B cell (primary cell): ENCODE results near the gene SEMA6D. TPM values are rescaled to one million over a fixed set of nuclear protein-coding genes. Genes with fewer than 3 reads are reported as not detected.

Experiments
- ATAC-seq: fragments of 200-7000 bp; cut with Tn5 transposase; one replicate; pipeline ENCODE4 v1.10.0; 2021; ENCODE audit warnings: low read depth, mild to moderate bottlenecking, moderate number of reproducible peaks, moderate library complexity
- CTCF ChIA-PET: fragments of 350-600 bp; sonication (Branson Sonifier 250); formaldehyde crosslinking; loops from one replicate; lab custom pipeline; 2021; ENCODE audit warnings: antibody characterized with exemption, inconsistent platforms; lab: Charles Lee
- POLR2A ChIA-PET: fragments of 350-600 bp; sonication (Branson Sonifier 250); formaldehyde crosslinking; loops from one replicate; lab custom pipeline; 2021; ENCODE audit warnings: antibody characterized with exemption; lab: Charles Lee
- DNase-seq: peaks from one replicate; pipeline ENCODE4 v3.0.0; 2013
- H2AFZ ChIP-seq: 2 replicates; pipeline ENCODE4 v1.6.1; 2012; ENCODE audit warnings: mild to moderate bottlenecking, low read depth, low read length; ENCODE audit not compliant: insufficient read depth, poor library complexity, severe bottlenecking
- H3K27ac ChIP-seq, 2 donors: 1 replicate in 1 of 2; 2 replicates in 1 of 2; pipeline ENCODE4 v1.5.1; 2012 to 2013; ENCODE audit warnings: low read length in 2 of 2, mild to moderate bottlenecking in 2 of 2, moderate library complexity in 1 of 2
- H3K27me3 ChIP-seq, 4 experiments: fragments of 200-600 bp in 1 of 4; sonication (generic) in 1 of 4; replicated peaks in 1 of 4; 1 replicate in 2 of 4; 2 replicates in 2 of 4; pipeline versions ENCODE4 v1.6.1 to v1.7.0; 2013 to 2016; ENCODE audit warnings: low read length in 3 of 4, mild to moderate bottlenecking in 2 of 4, mixed read lengths in 1 of 4, moderate library complexity in 1 of 4; ENCODE audit not compliant: insufficient read depth in 4 of 4, control insufficient read depth in 3 of 4; ENCODE audit errors: control extremely low read depth in 1 of 4
- H3K36me3 ChIP-seq, 2 experiments: replicated peaks in 1 of 2; 1 replicate in 1 of 2; 2 replicates in 1 of 2; pipeline versions ENCODE4 v1.6.1 to v1.7.1; 2013; ENCODE audit warnings: low read length in 1 of 2; ENCODE audit not compliant: insufficient read depth in 2 of 2, control insufficient read depth in 1 of 2; ENCODE audit errors: control extremely low read depth in 1 of 2, extremely low read depth in 1 of 2
- H3K4me1 ChIP-seq, 2 donors: fragments of 200-600 bp in 1 of 2; sonication (generic) in 1 of 2; 1 replicate in 1 of 2; 2 replicates in 1 of 2; pipeline versions ENCODE4 v1.5.1 to v1.6.1; 2013 to 2017; ENCODE audit warnings: low read length in 2 of 2; ENCODE audit not compliant: control insufficient read depth in 2 of 2, insufficient read depth in 2 of 2
- H3K4me2 ChIP-seq: replicated peaks from 2 replicates; pipeline ENCODE3; 2012; ENCODE audit warnings: mild to moderate bottlenecking, low read depth, low read length; ENCODE audit not compliant: poor library complexity, severe bottlenecking
- H3K4me3 ChIP-seq, 5 experiments: fragments of 200-600 bp in 1 of 5; sonication (generic) in 1 of 5; 1 replicate in 3 of 5; 2 replicates in 2 of 5; pipeline versions ENCODE4 v1.5.1 to v1.7.0; 2011 to 2016; ENCODE audit warnings: low read length in 4 of 5, mild to moderate bottlenecking in 4 of 5, low read depth in 2 of 5, control low read depth in 1 of 5, moderate library complexity in 1 of 5; ENCODE audit not compliant: insufficient read depth in 1 of 5; ENCODE audit errors: control extremely low read depth in 1 of 5, extremely low read depth in 1 of 5
- H3K79me2 ChIP-seq: fragments of 200-600 bp; sonication (generic); one replicate; pipeline ENCODE4 v1.6.0; 2016; ENCODE audit warnings: low read length; ENCODE audit not compliant: control insufficient read depth, insufficient read depth
- H3K9ac ChIP-seq: fragments of 200-600 bp; sonication (generic); 2 replicates; pipeline ENCODE4 v1.6.1; 2017; ENCODE audit warnings: mild to moderate bottlenecking, low read length, moderate library complexity
- H3K9me3 ChIP-seq, 3 donors: one replicate each; pipeline versions ENCODE4 v1.6.1 to v1.7.1; 2013; ENCODE audit warnings: low read length in 2 of 3; ENCODE audit not compliant: control insufficient read depth in 2 of 3, insufficient read depth in 1 of 3; ENCODE audit errors: control extremely low read depth in 1 of 3
- H4K20me1 ChIP-seq: 2 replicates; pipeline ENCODE4 v1.6.0; 2012; ENCODE audit warnings: mild to moderate bottlenecking, low read length; ENCODE audit not compliant: insufficient read depth, control insufficient read depth, poor library complexity, severe bottlenecking
- H3K27ac Mint-ChIP-seq: one replicate; pipeline ENCODE4 v1.8.0; 2021; ENCODE audit warnings: mixed read lengths
- H3K27me3 Mint-ChIP-seq: one replicate; pipeline ENCODE4 v1.8.0; 2021; ENCODE audit warnings: mixed read lengths
- H3K4me1 Mint-ChIP-seq: one replicate; pipeline ENCODE4 v1.8.0; 2021; ENCODE audit warnings: mixed read lengths
- H3K4me3 Mint-ChIP-seq: one replicate; pipeline ENCODE4 v1.8.0; 2021; ENCODE audit warnings: mixed read lengths
- H3K9me3 Mint-ChIP-seq: one replicate; pipeline ENCODE4 v1.8.0; 2022; ENCODE audit warnings: mixed read lengths; ENCODE audit not compliant: insufficient read depth
- EZH2 ChIP-seq: IDR thresholded peaks from 2 replicates; pipeline ENCODE4 v1.6.1; 2012; ENCODE audit warnings: borderline replicate concordance, low read depth, mild to moderate bottlenecking, moderate library complexity, low read length; ENCODE audit not compliant: insufficient read depth, poor library complexity, severe bottlenecking
- WGBS: methylation state at CpG from one replicate; pipeline ENCODE4 v1.1.5; 2013; ENCODE audit warnings: missing lambda C conversion rate; ENCODE audit not compliant: insufficient coverage; 5-methylcytosine and 5-hydroxymethylcytosine counted together
- intact Hi-C: fragments of 100-400 bp; cut with micrococcal nuclease; formaldehyde crosslinking; loops from one replicate; pipeline ENCODE4 v1.10.0; 2022
- polyA plus RNA-seq: library from polyadenylated mRNA; depleted of rRNA; stranded (reverse); fragments of >200 nt; gene quantifications from 2 replicates; pipeline ENCODE4 v1.2.3, GENCODE V29; 2012
- total RNA-seq, 2 donors: library from RNA; stranded (reverse); fragments of 120-200 nt in 1 of 2; gene quantifications; 1 replicate in 1 of 2; 2 replicates in 1 of 2; pipeline versions ENCODE4 v1.2.3 to v1.2.4, GENCODE V29; 2013 to 2022
- TF ChIP-seq, protein P1 (sequence below): fragments of 200-600 bp; IDR thresholded peaks from one replicate; pipeline ENCODE4 v1.8.0; 2022; ENCODE audit warnings: antibody characterized with exemption, mild to moderate bottlenecking

Gene SEMA6D
- total and polyA plus RNA-seq, 2 donors (not counting 1 experiment from before 2014, with no cell fraction given) = not detected

DNA sequence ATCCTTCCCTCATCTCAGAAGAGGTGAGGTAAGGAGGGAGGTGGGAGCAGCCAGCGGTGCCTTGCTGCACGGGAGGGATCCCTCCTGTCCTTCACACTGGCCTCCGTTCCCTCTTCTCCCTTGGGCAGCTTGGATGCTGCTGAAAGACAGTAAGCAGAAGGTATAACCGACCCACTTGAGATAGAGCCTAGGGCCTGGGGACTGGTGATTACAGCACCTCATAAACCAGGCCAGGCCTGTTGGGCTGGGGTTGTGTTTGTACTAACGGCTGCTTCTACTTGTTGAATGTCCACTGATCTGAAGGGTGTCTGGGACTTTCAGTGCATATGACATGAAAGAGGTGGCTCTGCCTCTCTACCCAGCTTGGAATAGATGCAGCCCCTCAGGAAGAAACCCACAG lies 25.0 kb downstream of the SEMA6D start:
- Mint-ChIP-seq H3K27ac (no peak overlapping the region), H3K4me1 (no peaks in the 10 kb centered on the region), H3K4me3 (no peak overlapping the region), H3K27me3 (peaks cover 4% of the 10 kb centered on the region), H3K9me3 (peaks cover 3% of the 10 kb centered on the region)
- no peak overlapping the region for H2AFZ ChIP-seq
- no peak overlapping the region for H3K9ac ChIP-seq
- no peak for DNase-seq
- H4K20me1 ChIP-seq = no peaks in the 10 kb centered on the region
- no peak overlapping the region for H3K4me3 ChIP-seq
- intact Hi-C loops = no loop called here
- TF ChIP-seq, protein P1, sequence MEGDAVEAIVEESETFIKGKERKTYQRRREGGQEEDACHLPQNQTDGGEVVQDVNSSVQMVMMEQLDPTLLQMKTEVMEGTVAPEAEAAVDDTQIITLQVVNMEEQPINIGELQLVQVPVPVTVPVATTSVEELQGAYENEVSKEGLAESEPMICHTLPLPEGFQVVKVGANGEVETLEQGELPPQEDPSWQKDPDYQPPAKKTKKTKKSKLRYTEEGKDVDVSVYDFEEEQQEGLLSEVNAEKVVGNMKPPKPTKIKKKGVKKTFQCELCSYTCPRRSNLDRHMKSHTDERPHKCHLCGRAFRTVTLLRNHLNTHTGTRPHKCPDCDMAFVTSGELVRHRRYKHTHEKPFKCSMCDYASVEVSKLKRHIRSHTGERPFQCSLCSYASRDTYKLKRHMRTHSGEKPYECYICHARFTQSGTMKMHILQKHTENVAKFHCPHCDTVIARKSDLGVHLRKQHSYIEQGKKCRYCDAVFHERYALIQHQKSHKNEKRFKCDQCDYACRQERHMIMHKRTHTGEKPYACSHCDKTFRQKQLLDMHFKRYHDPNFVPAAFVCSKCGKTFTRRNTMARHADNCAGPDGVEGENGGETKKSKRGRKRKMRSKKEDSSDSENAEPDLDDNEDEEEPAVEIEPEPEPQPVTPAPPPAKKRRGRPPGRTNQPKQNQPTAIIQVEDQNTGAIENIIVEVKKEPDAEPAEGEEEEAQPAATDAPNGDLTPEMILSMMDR = no peak
- no peak for TF ChIP-seq EZH2
- WGBS = 90% methylated on average over 2 of the region's 5 CpGs
- CTCF ChIA-PET = no interaction called here
- POLR2A ChIA-PET = no interaction called here
- no peaks in the 10 kb centered on the region for H3K36me3 ChIP-seq
- no peak overlapping the region for H3K4me2 ChIP-seq
- H3K4me1 ChIP-seq = no peaks in the 10 kb centered on the region
- H3K27ac ChIP-seq = no peak overlapping the region
- H3K27me3 ChIP-seq = no peaks in the 10 kb centered on the region
- no peaks in the 10 kb centered on the region for H3K9me3 ChIP-seq
- no peak for ATAC-seq
- H3K79me2 ChIP-seq = no peaks in the 10 kb centered on the region

DNA sequence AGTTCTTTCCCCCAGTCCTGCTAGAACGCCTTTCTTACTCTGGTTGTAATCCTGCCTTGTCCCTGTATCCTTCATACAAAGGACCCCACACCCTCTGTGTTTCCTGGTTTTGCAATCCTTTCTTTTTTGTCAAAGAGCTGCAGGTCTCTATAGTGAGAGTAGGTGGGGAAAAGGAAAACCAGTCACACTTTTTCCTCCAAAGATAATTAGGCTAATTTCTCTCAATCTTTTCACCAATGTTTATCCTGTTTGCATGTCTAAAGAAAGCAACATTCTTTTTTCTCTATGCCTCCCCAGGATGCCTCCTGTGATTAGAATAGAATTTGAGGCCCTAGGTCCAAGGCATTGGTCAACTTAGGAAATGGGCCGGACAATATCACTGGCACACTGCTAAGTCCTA lies 25.4 kb downstream of the SEMA6D start:
- H3K27me3 Mint-ChIP-seq = peaks cover 4% of the 10 kb centered on the region
- H3K27me3 ChIP-seq = no peaks in the 10 kb centered on the region
- H3K4me1 ChIP-seq = no peaks in the 10 kb centered on the region
- no peaks in the 10 kb centered on the region for H3K9me3 ChIP-seq
- no peak overlapping the region for H2AFZ ChIP-seq
- H3K27ac ChIP-seq = no peak overlapping the region
- WGBS = 75% methylated on average over 2 of the region's 2 CpGs
- ChIA-PET POLR2A (no interaction called here), CTCF (no interaction called here)
- no peak for TF ChIP-seq EZH2
- TF ChIP-seq, protein P1 = no peak
- H4K20me1 ChIP-seq = no peaks in the 10 kb centered on the region
- H3K4me2 ChIP-seq = no peak overlapping the region
- ATAC-seq (no peak), DNase-seq (no peak)
- no peak overlapping the region for H3K27ac Mint-ChIP-seq
- H3K79me2 ChIP-seq = no peaks in the 10 kb centered on the region
- H3K4me3 Mint-ChIP-seq = no peak overlapping the region
- H3K9ac ChIP-seq = no peak overlapping the region
- no peak overlapping the region for H3K4me3 ChIP-seq
- intact Hi-C loops = no loop called here
- H3K4me1 Mint-ChIP-seq = no peaks in the 10 kb centered on the region
- H3K9me3 Mint-ChIP-seq = peaks cover 3% of the 10 kb centered on the region
- no peaks in the 10 kb centered on the region for H3K36me3 ChIP-seq
